HUES6 (cell line): Measurements from ENCODE around the gene SLC35F1.
"Not testable (repeated sequence)": the region's sequence is repeated elsewhere in the genome, so short reads cannot be mapped to it uniquely, and the experiment has no call there.

Source experiments
- H3K27ac ChIP-seq: 2 replicates; pipeline ENCODE4 v1.7.0; 2013; ENCODE audit warnings: low read depth, mild to moderate bottlenecking, low read length, inconsistent platforms
- H3K27me3 ChIP-seq: 2 replicates; pipeline ENCODE4 v1.6.1; 2013; ENCODE audit warnings: low read length; ENCODE audit not compliant: control insufficient read depth, insufficient read depth
- H3K36me3 ChIP-seq: 2 replicates; pipeline ENCODE4 v1.6.1; 2013; ENCODE audit warnings: low read length; ENCODE audit not compliant: control insufficient read depth, insufficient read depth
- H3K4me1 ChIP-seq: 2 replicates; pipeline ENCODE4 v1.6.1; 2013; ENCODE audit warnings: low read length; ENCODE audit not compliant: control insufficient read depth, insufficient read depth
- H3K4me3 ChIP-seq: 2 replicates; pipeline ENCODE4 v1.5.1; 2013; ENCODE audit warnings: low read depth, low read length
- H3K9ac ChIP-seq: one replicate; pipeline ENCODE4 v1.6.1; 2013; ENCODE audit warnings: mild to moderate bottlenecking, low read length
- H3K9me3 ChIP-seq: 2 replicates; pipeline ENCODE4 v1.6.1; 2013; ENCODE audit warnings: low read depth, low read length; ENCODE audit not compliant: control insufficient read depth, insufficient read depth

The SLC35F1 gene

DNA sequence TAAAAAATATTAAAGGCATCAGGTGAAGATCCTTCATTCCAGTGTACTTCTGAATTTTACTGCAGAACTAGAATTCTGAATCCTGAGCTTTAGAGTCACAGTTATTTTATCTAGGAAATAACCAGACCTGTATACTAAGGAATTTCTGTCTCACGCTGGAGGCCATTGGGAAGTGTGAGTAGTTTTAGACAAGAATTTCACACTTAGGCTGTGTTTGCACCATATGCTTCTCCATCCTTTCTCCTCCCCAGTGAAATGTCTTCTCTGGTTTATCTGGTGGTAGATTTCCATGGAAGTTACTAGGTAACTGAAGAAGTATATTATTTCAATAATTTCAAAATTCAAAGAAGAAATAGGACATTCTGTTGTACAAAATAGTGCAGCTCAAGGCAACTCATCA lies 83.1 kb downstream of the SLC35F1 start:
- Histone ChIP-seq H3K27me3 (no peaks in the 10 kb centered on the region), H3K4me3 (no peak overlapping the region)

DNA sequence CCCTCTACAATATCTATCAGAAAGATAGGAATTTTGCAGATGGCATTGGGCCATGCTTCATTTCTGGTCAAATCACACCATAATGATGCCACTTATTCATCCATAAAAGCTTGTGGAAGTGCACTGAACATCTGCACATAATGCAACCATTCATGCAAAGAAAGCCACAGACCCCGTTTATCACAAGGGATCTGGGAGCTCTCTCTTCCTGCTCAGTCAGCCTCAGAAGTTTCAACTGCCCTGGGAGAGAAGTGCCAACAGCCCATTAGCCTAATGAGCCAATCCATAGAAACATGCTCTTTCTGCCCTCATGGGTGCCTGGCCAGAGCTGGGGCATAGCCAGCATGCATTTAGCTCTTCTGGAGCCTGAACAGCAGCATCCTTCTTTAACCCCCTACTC lies 85.8 kb downstream of the SLC35F1 start:
- H3K9me3 ChIP-seq = no peaks in the 10 kb centered on the region

More for the DNA sequence above, 83.1 kb downstream of the SLC35F1 start:
- H3K27ac ChIP-seq = no peak overlapping the region
- no peaks in the 10 kb centered on the region for H3K9me3 ChIP-seq
- H3K36me3 ChIP-seq = no peaks in the 10 kb centered on the region
- peaks cover 9% of the 10 kb centered on the region for H3K4me1 ChIP-seq
- H3K9ac ChIP-seq = no peak overlapping the region

DNA sequence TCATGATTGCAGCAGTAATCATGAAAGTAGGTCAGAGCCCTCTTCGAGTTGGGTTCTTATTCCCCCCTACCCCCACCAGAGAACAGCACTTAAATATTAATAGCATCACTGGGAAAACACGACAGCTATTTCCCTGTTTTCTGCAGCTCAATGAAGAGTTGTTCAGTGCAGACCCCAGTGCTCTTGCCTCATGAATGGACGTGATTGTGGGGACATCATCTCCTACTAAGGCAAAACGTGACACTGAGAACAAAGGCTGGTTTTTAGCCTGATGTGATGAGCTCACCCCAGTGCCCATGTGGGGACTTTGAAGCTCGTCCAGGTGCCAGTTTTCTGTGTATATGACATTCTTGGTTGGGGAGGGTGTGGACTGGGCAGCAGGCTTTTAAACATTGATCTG lies 105.9 kb downstream of the SLC35F1 start:
- Histone ChIP-seq H3K36me3 (no peaks in the 10 kb centered on the region), H3K4me1 (no peaks in the 10 kb centered on the region), H3K4me3 (no peak overlapping the region), H3K9me3 (peaks cover 10% of the 10 kb centered on the region; the same call in 1 of the 2 replicates), H3K27ac (no peak overlapping the region), H3K27me3 (no peaks in the 10 kb centered on the region), H3K9ac (no peak overlapping the region)

More for the DNA sequence above, 85.8 kb downstream of the SLC35F1 start:
- Histone ChIP-seq H3K27ac (no peak overlapping the region), H3K36me3 (no peaks in the 10 kb centered on the region), H3K4me3 (no peak overlapping the region), H3K27me3 (no peaks in the 10 kb centered on the region), H3K4me1 (peaks cover 9% of the 10 kb centered on the region), H3K9ac (no peak overlapping the region)

DNA sequence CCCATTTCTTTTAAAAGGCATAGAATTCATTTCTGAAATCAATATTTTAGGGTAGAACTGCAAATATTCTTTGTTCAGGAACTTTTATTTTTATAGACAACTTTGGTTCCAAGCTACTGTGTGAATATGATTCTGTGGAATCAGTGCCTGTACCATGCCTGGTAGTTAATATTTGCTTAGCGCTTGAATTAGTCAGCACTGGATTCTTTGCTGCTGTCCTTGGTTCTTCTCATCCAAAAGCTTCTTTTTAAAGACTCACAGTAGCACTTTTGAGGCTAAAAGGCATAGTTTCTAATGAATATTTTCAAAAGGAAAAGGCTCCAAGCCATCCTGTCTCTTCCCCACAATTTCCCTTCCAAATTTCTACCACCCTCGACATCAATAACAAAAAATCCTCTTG lies 109.5 kb downstream of the SLC35F1 start:
- no peak overlapping the region for H3K9ac ChIP-seq
- H3K27me3 ChIP-seq = no peaks in the 10 kb centered on the region
- H3K4me3 ChIP-seq = no peak overlapping the region
- no peaks in the 10 kb centered on the region for H3K4me1 ChIP-seq
- 0 out of 2 replicates have a peak, but pooled peaks cover 2% of the 10 kb centered on the region for H3K9me3 ChIP-seq
- no peak overlapping the region for H3K27ac ChIP-seq
- no peaks in the 10 kb centered on the region for H3K36me3 ChIP-seq

DNA sequence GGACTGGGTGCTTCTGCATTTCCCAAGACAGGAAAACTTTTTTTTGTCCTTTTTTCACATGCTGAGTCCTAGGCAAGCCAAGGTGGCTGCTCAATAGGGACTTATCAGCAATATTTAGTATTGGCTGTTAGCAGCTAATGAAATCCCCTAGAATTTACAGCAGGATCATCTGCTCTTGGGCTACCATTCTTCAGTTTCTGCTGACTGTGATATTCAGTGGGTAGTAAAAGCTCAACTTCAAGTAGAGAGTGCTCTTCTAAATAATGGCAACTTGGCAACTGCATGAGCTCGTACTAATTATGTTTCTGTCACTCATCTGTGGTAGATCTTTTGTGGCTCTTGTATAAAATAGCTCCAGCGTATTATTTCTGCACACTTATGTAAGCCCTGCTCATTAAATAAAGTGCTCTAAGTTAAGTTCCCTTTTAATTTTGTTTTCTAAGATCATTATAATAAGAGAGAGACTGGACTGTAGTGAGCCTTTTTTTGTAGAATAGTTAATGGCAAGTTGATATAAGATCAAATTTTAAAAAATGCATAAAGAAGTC lies 110.3 kb downstream of the SLC35F1 start:
- Histone ChIP-seq H3K36me3 (no peaks in the 10 kb centered on the region), H3K27ac (no peak overlapping the region), H3K4me1 (no peaks in the 10 kb centered on the region), H3K9me3 (no peaks in the 10 kb centered on the region), H3K4me3 (no peak overlapping the region), H3K9ac (no peak overlapping the region), H3K27me3 (no peaks in the 10 kb centered on the region)

DNA sequence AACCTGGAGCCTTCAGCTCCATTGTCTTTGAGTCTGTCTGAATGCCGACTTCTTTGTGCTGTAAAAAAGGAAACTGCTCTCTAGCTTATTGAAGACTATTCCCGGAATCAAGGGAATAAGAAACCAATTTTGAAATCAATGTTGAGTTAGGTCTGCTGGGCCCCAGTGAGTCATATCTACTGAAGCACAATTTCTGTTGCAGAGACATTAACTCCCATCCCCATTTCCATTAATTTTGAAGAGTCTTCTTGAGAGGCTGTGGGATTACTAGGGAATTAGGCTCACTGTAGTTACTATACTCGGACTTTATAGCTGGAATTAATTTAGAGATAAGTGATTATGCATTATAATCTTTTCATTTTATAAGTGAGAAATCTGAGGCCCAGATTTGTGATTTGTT lies 116.7 kb downstream of the SLC35F1 start:
- H3K27me3 ChIP-seq = no peaks in the 10 kb centered on the region
- no peaks in the 10 kb centered on the region for H3K4me1 ChIP-seq
- H3K9me3 ChIP-seq = no peaks in the 10 kb centered on the region
- no peak overlapping the region for H3K9ac ChIP-seq
- H3K36me3 ChIP-seq = no peaks in the 10 kb centered on the region
- no peak overlapping the region for H3K4me3 ChIP-seq
- no peak overlapping the region for H3K27ac ChIP-seq

DNA sequence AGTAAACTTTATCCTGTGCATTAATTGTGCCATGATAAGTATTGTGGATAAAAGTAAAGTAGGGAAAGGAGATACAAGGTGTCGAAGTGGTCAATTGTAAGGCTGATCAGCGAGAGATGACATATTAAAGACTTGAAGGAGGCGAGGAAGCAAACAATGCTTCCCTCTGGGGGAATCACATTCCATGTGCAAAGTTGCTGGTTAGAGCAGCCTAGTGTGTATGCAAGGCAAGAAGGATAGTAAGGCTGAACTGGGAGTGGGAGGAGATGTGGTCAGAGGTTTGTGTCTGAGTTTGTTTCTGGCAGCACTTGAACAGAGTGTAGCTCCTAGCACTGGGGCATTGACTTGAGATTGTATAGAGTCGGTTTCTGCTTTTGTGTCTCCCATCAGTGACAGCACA lies 122.9 kb downstream of the SLC35F1 start:
- no peak overlapping the region for H3K4me3 ChIP-seq
- H3K36me3 ChIP-seq = no peaks in the 10 kb centered on the region
- H3K27me3 ChIP-seq = no peaks in the 10 kb centered on the region
- no peak overlapping the region for H3K9ac ChIP-seq
- H3K9me3 ChIP-seq = peaks cover 1% of the 10 kb centered on the region; the same call in 1 of the 2 replicates
- H3K27ac ChIP-seq = no peak overlapping the region
- no peaks in the 10 kb centered on the region for H3K4me1 ChIP-seq

DNA sequence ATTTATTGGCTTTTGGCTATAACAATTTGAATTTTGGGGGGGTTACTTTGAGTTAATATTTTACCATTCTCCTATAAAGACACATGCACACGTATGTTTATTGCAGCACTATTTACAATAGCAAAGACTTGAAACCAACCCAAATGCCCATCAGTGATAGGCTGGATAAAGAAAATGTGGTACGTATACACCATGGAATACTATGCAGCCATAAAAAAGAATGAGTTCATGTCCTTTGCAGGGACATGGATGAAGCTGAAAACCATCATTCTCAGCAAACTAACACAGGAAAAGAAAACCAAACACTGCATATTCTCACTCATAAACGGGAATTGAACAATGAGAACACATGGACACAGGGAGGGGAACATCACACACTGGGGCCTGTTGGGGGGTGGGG lies 130.4 kb downstream of the SLC35F1 start:
- not testable (repeated sequence) for H3K4me1 ChIP-seq, H3K36me3 ChIP-seq, H3K27ac ChIP-seq, H3K27me3 ChIP-seq, H3K4me3 ChIP-seq, H3K9ac ChIP-seq
- H3K9me3 ChIP-seq = peaks cover 13% of the 10 kb centered on the region; the same call in 1 of the 2 replicates

DNA sequence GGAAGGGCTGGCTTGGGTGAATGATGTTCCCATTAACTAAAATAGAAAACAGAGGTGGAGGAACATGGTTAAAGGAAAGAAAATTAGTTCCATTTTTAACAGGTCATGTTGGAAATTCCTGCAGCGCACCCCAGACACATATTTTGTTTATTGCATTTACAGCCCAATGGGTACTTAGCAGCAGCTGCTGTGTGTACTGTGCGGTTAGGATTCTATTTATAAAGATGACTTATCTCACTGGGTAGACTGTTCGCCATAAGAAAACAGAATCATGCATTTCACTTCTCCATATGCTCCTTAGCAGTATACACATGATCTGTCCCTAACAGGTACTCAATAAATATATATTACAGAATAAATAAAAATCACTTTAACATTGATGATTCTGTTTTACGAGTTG lies 135.8 kb downstream of the SLC35F1 start:
- H3K4me3 ChIP-seq = no peak overlapping the region
- no peak overlapping the region for H3K27ac ChIP-seq
- H3K4me1 ChIP-seq = no peaks in the 10 kb centered on the region
- H3K36me3 ChIP-seq = no peaks in the 10 kb centered on the region
- no peaks in the 10 kb centered on the region for H3K27me3 ChIP-seq
- no peaks in the 10 kb centered on the region for H3K9me3 ChIP-seq
- no peak overlapping the region for H3K9ac ChIP-seq

DNA sequence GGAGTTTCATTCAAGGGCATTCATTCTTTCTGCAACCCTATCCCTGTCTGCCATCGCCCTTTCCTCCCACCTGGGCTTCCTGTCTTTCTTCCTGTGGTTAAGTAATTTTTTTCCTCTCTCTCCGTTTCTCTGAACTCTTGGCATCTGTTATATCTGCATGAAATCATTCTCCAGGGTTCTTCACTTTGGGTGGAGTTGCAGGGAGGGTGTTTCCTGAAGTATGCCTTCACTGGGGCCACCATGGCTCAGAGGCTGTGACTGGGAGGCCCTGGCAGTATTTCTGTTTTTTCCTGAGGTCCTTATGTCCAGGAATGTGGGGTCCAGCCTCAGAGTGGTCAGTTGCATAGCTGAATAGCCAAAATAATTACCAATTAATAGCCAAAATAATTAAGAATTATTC lies 137.2 kb downstream of the SLC35F1 start:
- no peaks in the 10 kb centered on the region for H3K9me3 ChIP-seq
- no peaks in the 10 kb centered on the region for H3K36me3 ChIP-seq
- H3K9ac ChIP-seq = no peak overlapping the region
- no peak overlapping the region for H3K27ac ChIP-seq
- H3K4me3 ChIP-seq = no peak overlapping the region
- no peaks in the 10 kb centered on the region for H3K27me3 ChIP-seq
- no peaks in the 10 kb centered on the region for H3K4me1 ChIP-seq

DNA sequence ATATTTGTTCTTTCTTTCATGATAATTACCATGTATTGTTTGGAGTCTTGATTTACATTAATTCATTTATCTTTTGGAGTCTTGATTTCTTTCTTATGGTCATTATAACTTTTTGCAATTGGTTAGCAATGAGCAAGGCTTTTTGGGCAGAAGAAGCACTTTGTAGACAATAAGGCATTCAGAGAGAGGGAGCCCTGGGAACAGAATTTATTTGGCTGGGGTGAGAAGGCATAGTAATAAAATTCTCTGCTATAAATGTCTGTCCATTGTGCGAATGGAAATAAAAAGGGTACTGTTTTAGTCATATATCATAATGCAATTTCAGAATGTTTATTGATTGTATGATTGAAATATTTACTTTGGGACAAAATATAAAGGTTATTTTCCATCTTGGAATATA lies 147.0 kb downstream of the SLC35F1 start:
- Histone ChIP-seq H3K36me3 (no peaks in the 10 kb centered on the region), H3K4me1 (no peaks in the 10 kb centered on the region), H3K9ac (no peak overlapping the region), H3K4me3 (no peak overlapping the region), H3K27me3 (no peaks in the 10 kb centered on the region), H3K9me3 (no peaks in the 10 kb centered on the region), H3K27ac (no peak overlapping the region)

DNA sequence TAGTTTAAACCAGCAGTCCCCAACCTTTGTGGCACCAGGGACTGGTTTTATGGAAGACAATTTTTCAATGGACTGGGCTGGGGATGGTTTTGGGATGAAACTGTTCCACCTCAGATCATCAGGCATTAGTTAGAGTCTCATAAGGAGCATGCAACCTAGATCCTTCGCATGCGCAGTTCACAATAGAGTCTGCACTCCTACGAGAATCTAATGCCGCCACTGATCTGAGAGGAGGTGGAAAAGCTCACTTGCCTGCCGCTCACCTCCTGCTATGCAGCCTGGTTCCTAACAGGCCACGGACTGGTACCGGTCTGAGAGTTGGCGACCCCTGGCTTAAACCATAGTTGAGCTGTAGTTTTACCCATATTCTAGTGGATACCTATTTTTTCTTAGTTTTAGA lies 154.6 kb downstream of the SLC35F1 start:
- H3K27me3 ChIP-seq = no peaks in the 10 kb centered on the region
- H3K4me1 ChIP-seq = no peaks in the 10 kb centered on the region
- H3K4me3 ChIP-seq = no peak overlapping the region
- H3K27ac ChIP-seq = no peak overlapping the region
- no peak overlapping the region for H3K9ac ChIP-seq
- H3K9me3 ChIP-seq = peaks cover 11% of the 10 kb centered on the region
- no peaks in the 10 kb centered on the region for H3K36me3 ChIP-seq
